Gastrocnemius medialis (tissue), 4 donors: ENCODE data around the gene KDM2B. TPM values are rescaled to one million over a fixed set of nuclear protein-coding genes. Genes with fewer than 3 reads are reported as not detected.

Source experiments
- ATAC-seq, 2 donors: fragments of 150-250 bp; one replicate each; pipeline ENCODE4 v1.9.1; 2016
- DNase-seq, 2 donors: peaks; one replicate each; pipeline ENCODE4 v3.0.0-alpha.2; 2019
- H3K27ac ChIP-seq, 4 donors: fragments of 200-600 bp; sonication (generic); 1 replicate in 1 of 4; 2 replicates in 3 of 4; pipeline ENCODE4 v1.5.1; 2016 to 2018; ENCODE audit warnings: mild to moderate bottlenecking in 2 of 4, moderate library complexity in 1 of 4
- H3K27me3 ChIP-seq, 3 donors: fragments of 200-600 bp; sonication (generic) in 2 of 3; 1 replicate in 1 of 3; 2 replicates in 2 of 3; pipeline versions ENCODE4 v1.5.1 to v1.6.0; 2016 to 2019; ENCODE audit warnings: mild to moderate bottlenecking in 1 of 3, moderate library complexity in 1 of 3
- H3K36me3 ChIP-seq, 2 donors: fragments of 200-600 bp; sonication (generic) in 1 of 2; one replicate each; pipeline ENCODE4 v1.5.1; 2017 to 2018
- H3K4me1 ChIP-seq, 2 donors: fragments of 200-600 bp; sonication (generic) in 1 of 2; one replicate each; pipeline ENCODE4 v1.5.1; 2016 to 2017; ENCODE audit warnings: mild to moderate bottlenecking in 2 of 2
- H3K4me3 ChIP-seq, 4 donors: fragments of 200-600 bp; sonication (generic) in 3 of 4; 1 replicate in 1 of 4; 2 replicates in 3 of 4; pipeline ENCODE4 v1.5.1; 2016 to 2019; ENCODE audit warnings: mild to moderate bottlenecking in 2 of 4
- H3K9me3 ChIP-seq, 3 donors: fragments of 200-600 bp; sonication (generic) in 2 of 3; 1 replicate in 1 of 3; 2 replicates in 2 of 3; pipeline ENCODE4 v1.5.1; 2016 to 2019
- CTCF ChIP-seq, 5 experiments: fragments of 450-650 bp in 3 of 5; fragments of 200-600 bp in 2 of 5; sonication (generic) in 2 of 5; IDR thresholded peaks in 4 of 5; conservative IDR thresholded peaks in 1 of 5; 1 replicate in 4 of 5; 2 replicates in 1 of 5; pipeline ENCODE4 v1.5.1; 2016 to 2019; ENCODE audit warnings: antibody characterized with exemption in 5 of 5, mild to moderate bottlenecking in 3 of 5, moderate library complexity in 3 of 5
- POLR2A ChIP-seq, 2 donors: fragments of 450-650 bp; IDR thresholded peaks; one replicate each; pipeline ENCODE4 v1.6.1; 2017; ENCODE audit warnings: antibody characterized with exemption in 2 of 2, mild to moderate bottlenecking in 2 of 2, moderate library complexity in 2 of 2
- in situ Hi-C, 4 donors: fragments of 200-750 bp; cut with MboI; loops; one replicate each; pipeline versions ENCODE4 v1.15.0 to v1.8.0; 2017; ENCODE audit warnings: low sequenced_read_pairs in 4 of 4
- intact Hi-C: fragments of 100-400 bp; cut with DNase I; formaldehyde crosslinking; loops from one replicate; pipeline ENCODE4 v1.15.1; 2023; ENCODE audit warnings: low total_unique reads
- total RNA-seq, 4 donors: library from RNA; depleted of rRNA; stranded (reverse); fragments of >200 nt; gene quantifications; one replicate each; pipeline versions ENCODE4 v1.1.0 to v1.2.3, GENCODE V29; 2016

Gene KDM2B
- total RNA-seq, 4 donors from 2014 or later = 4.8 to 9.4 (median 8.3) TPM

DNA sequence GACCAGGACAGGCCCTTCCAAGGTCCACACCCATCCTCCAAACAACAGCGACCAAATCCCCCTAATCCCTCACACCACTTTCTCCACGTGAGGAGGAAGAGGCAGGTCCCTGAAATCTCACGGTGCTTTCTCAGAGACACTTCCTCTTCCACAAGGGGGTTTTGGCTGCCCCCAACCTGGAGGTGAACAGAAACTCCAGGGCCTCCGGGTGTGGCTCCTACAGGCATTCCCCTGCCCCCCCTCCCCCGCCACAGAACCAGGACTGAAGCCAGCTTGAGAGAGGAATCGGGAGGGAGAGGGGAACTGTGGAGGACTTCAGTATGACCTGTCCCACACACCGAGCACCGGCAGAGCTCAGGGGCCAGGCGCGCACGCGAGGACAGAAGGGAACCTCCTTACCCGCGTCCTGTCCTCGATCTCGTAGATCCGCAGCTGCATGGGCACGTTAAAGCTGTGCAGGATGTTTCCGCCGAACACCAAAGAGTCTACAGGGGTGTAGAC, 60.2 kb downstream of the KDM2B start:
- H3K27me3 ChIP-seq = no peaks in the 10 kb centered on the region
- DNase-seq (no peak), ATAC-seq (no peak)
- in situ Hi-C loops (no loop called here), intact Hi-C loops (no loop called here)
- no peak overlapping the region for H3K4me3 ChIP-seq
- H3K36me3 ChIP-seq = no peaks in the 10 kb centered on the region
- TF ChIP-seq POLR2A (IDR thresholded peaks at IDR 0.05) = no peak
- no peak for TF ChIP-seq CTCF (IDR thresholded peaks at IDR 0.05 in 4 of 5, conservative IDR thresholded peaks at IDR 0.05 in 1 of 5)
- H3K4me1 ChIP-seq = no peaks in the 10 kb centered on the region
- no peaks in the 10 kb centered on the region for H3K9me3 ChIP-seq
- no peak overlapping the region for H3K27ac ChIP-seq

DNA sequence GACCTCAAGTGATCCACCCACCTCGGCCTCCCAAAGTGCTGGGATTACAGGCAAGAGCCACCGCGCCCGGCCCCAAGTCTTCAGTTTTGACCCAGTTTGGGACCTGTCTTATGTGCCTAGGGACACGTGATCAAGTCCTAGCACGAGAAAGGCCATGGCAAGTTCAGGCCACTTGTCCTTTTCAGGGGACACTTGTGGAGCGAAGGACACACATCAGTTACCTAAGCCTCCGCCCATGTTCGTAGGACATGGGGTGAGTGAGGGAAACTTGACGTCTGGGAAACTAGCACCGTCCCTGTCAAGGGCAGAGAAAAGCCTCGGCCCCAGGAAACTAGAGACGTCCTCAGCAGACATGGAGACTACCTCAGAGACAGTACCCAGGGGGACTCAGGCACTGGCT, 60.7 kb downstream of the KDM2B start:
- no peak for ATAC-seq
- in situ Hi-C loops = no loop called here

GRCh38 chr12:121519227-121519626, 61.6 kb downstream of the KDM2B start:
- Histone ChIP-seq H3K4me1 (no peaks in the 10 kb centered on the region), H3K36me3 (no peaks in the 10 kb centered on the region), H3K27ac (no peak overlapping the region), H3K27me3 (no peaks in the 10 kb centered on the region), H3K4me3 (no peak overlapping the region), H3K9me3 (no peaks in the 10 kb centered on the region)
- no peak for DNase-seq
- intact Hi-C loops (no loop called here), in situ Hi-C loops (no loop called here)
- no peak for ATAC-seq
- TF ChIP-seq CTCF (IDR thresholded peaks at IDR 0.05 in 4 of 5, conservative IDR thresholded peaks at IDR 0.05 in 1 of 5) = no peak
- no peak for TF ChIP-seq POLR2A (IDR thresholded peaks at IDR 0.05)

More for the DNA sequence above, 60.7 kb downstream of the KDM2B start:
- intact Hi-C loops = no loop called here
- H3K4me3 ChIP-seq = no peak overlapping the region
- DNase-seq = no peak
- no peaks in the 10 kb centered on the region for H3K36me3 ChIP-seq
- H3K4me1 ChIP-seq = no peaks in the 10 kb centered on the region
- no peaks in the 10 kb centered on the region for H3K9me3 ChIP-seq
- TF ChIP-seq CTCF (IDR thresholded peaks at IDR 0.05 in 4 of 5, conservative IDR thresholded peaks at IDR 0.05 in 1 of 5) (no peak), POLR2A (IDR thresholded peaks at IDR 0.05) (no peak)
- H3K27me3 ChIP-seq = no peaks in the 10 kb centered on the region
- no peak overlapping the region for H3K27ac ChIP-seq

DNA sequence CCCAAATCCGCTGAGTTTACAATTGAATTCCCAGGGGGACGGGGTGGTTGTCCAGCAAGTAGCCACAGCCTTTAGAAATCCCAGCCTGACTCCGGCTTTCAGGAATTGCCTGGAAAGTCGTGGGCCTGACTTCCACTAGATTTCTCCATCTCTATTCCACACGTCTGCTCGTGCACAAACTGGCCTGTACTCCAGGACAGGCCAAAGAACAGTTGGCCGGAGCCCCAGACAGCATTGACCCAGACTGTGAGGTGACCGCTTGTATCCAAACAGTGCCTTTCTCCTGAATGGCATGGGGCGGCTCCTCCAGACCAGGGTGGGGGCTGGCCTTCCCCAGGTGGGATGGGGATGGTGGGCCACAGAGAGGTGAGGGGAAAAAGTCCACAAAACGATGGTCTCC, 62.2 kb downstream of the KDM2B start:
- DNase-seq (no peak), ATAC-seq (no peak)
- no peaks in the 10 kb centered on the region for H3K27me3 ChIP-seq
- no peaks in the 10 kb centered on the region for H3K4me1 ChIP-seq
- H3K36me3 ChIP-seq = no peaks in the 10 kb centered on the region
- H3K9me3 ChIP-seq = no peaks in the 10 kb centered on the region
- intact Hi-C loops = no loop called here
- no peak overlapping the region for H3K4me3 ChIP-seq
- in situ Hi-C loops = no loop called here
- H3K27ac ChIP-seq = no peak overlapping the region
- TF ChIP-seq POLR2A (IDR thresholded peaks at IDR 0.05) (no peak), CTCF (IDR thresholded peaks at IDR 0.05 in 4 of 5, conservative IDR thresholded peaks at IDR 0.05 in 1 of 5) (no peak)

DNA sequence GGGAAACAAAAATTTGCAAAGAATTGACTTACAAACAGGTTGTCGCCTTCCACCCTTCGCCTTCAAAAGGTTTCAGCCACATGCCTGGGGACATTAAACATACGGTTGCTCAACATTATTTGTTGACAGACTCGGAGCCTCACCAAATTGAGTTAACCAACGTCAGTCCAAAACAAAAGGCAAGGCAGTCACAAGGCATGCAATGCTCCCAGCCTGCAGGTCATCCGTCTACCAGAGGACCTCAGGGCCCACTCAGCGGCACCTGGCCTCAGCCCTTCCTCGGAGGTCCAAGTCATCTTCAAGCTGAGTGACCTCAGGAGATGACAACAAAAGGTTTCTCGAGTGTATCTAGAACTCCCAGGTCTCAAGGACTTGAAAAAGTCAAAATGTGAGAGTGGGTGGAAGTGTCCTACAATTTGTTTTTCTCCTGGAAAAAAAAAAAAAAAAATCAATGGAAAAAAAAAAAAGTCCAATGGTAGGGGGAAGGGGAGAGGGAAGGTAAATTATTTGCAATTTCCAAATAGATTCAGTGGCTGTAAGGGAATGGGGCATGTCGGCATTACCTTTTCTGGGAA, 64.3 kb downstream of the KDM2B start:
- H3K27ac ChIP-seq = no peak overlapping the region
- intact Hi-C loops = no loop called here
- no peaks in the 10 kb centered on the region for H3K9me3 ChIP-seq
- TF ChIP-seq POLR2A (IDR thresholded peaks at IDR 0.05) (no peak), CTCF (IDR thresholded peaks at IDR 0.05 in 4 of 5, conservative IDR thresholded peaks at IDR 0.05 in 1 of 5) (no peak)
- H3K4me3 ChIP-seq = no peak overlapping the region
- no peak for ATAC-seq
- H3K4me1 ChIP-seq = no peaks in the 10 kb centered on the region
- in situ Hi-C loops = no loop called here
- no peaks in the 10 kb centered on the region for H3K27me3 ChIP-seq
- peaks cover 0 to 7% of the 10 kb centered on the region in 2 donors for H3K36me3 ChIP-seq
- DNase-seq = no peak
